Mesenchymal stem cell (in vitro differentiated cells and primary cell): Measurements from ENCODE around the gene SIPA1L3.
"Not testable (repeated sequence)": the region's sequence is repeated elsewhere in the genome, so short reads cannot be mapped to it uniquely, and the experiment has no call there.

Source experiments
- DNase-seq: peaks from one replicate; pipeline ENCODE4 v3.0.0-alpha.2; 2013
- H2AFZ ChIP-seq: one replicate; pipeline ENCODE4 v1.6.1; 2013; ENCODE audit warnings: low read depth, mild to moderate bottlenecking, control low read depth, inconsistent platforms, low read length, moderate library complexity
- H2AK5ac ChIP-seq: 2 replicates; pipeline ENCODE4 v1.6.1; 2013; ENCODE audit warnings: low read length, moderate library complexity, mild to moderate bottlenecking, inconsistent platforms; ENCODE audit not compliant: severe bottlenecking
- H2BK120ac ChIP-seq: one replicate; pipeline ENCODE4 v1.6.1; 2013; ENCODE audit warnings: low read depth, mild to moderate bottlenecking, inconsistent platforms, low read length, moderate library complexity
- H2BK12ac ChIP-seq, 2 experiments: one replicate each; pipeline ENCODE4 v1.6.1; 2013; ENCODE audit warnings: inconsistent platforms in 2 of 2, low read length in 2 of 2, mild to moderate bottlenecking in 2 of 2, moderate library complexity in 2 of 2, control low read depth in 1 of 2
- H2BK15ac ChIP-seq: one replicate; pipeline ENCODE4 v1.6.1; 2013; ENCODE audit warnings: mild to moderate bottlenecking, low read depth, inconsistent platforms; ENCODE audit not compliant: poor library complexity, severe bottlenecking
- H2BK5ac ChIP-seq: 2 replicates; pipeline ENCODE4 v1.6.1; 2013; ENCODE audit warnings: low read depth, mild to moderate bottlenecking, low read length, control low read depth, inconsistent platforms; ENCODE audit not compliant: poor library complexity, severe bottlenecking
- H3K14ac ChIP-seq, 2 experiments: one replicate each; pipeline ENCODE4 v1.6.1; 2013; ENCODE audit warnings: inconsistent platforms in 2 of 2, low read length in 2 of 2, control low read depth in 1 of 2, mild to moderate bottlenecking in 1 of 2, moderate library complexity in 1 of 2
- H3K18ac ChIP-seq, 2 experiments: one replicate each; pipeline ENCODE4 v1.6.1; 2013; ENCODE audit warnings: inconsistent platforms in 2 of 2, low read length in 2 of 2, control low read depth in 1 of 2, low read depth in 1 of 2, mild to moderate bottlenecking in 1 of 2
- H3K23ac ChIP-seq, 2 experiments: one replicate each; pipeline ENCODE4 v1.6.1; 2013; ENCODE audit warnings: inconsistent platforms in 2 of 2, low read length in 2 of 2, mild to moderate bottlenecking in 2 of 2, moderate library complexity in 2 of 2, control low read depth in 1 of 2
- H3K27ac ChIP-seq: 2 replicates; pipeline ENCODE4 v1.5.1; 2013; ENCODE audit warnings: mild to moderate bottlenecking, moderate library complexity, low read length, control low read depth, inconsistent platforms; ENCODE audit not compliant: poor library complexity, severe bottlenecking
- H3K27me3 ChIP-seq, 2 experiments: 2 replicates each; pipeline versions ENCODE4 v1.6.1 to v1.7.0; 2013; ENCODE audit warnings: low read length in 2 of 2, mild to moderate bottlenecking in 2 of 2, moderate library complexity in 2 of 2, control low read depth in 1 of 2, inconsistent platforms in 1 of 2; ENCODE audit not compliant: control insufficient read depth in 1 of 2, insufficient read depth in 1 of 2
- H3K36me3 ChIP-seq, 2 experiments: 2 replicates each; pipeline versions ENCODE4 v1.6.1 to v1.7.0; 2013; ENCODE audit warnings: low read length in 2 of 2, control low read depth in 1 of 2, inconsistent platforms in 1 of 2, low read depth in 1 of 2, mild to moderate bottlenecking in 1 of 2; ENCODE audit not compliant: insufficient read depth in 2 of 2, control insufficient read depth in 1 of 2
- H3K4ac ChIP-seq, 2 experiments: one replicate each; pipeline ENCODE4 v1.6.1; 2013; ENCODE audit warnings: inconsistent platforms in 2 of 2, low read length in 2 of 2, mild to moderate bottlenecking in 2 of 2, moderate library complexity in 2 of 2, control low read depth in 1 of 2, low read depth in 1 of 2
- H3K4me1 ChIP-seq: 2 replicates; pipeline ENCODE4 v1.6.1; 2013; ENCODE audit warnings: low read depth, low read length, control low read depth; ENCODE audit not compliant: control insufficient read depth, insufficient read depth
- H3K4me2 ChIP-seq: 2 replicates; pipeline ENCODE4 v1.6.1; 2013; ENCODE audit warnings: low read length, mild to moderate bottlenecking, inconsistent platforms; ENCODE audit not compliant: poor library complexity, severe bottlenecking
- H3K4me3 ChIP-seq, 2 experiments: 2 replicates each; pipeline versions ENCODE4 v1.5.1 to v1.7.0; 2013; ENCODE audit warnings: low read length in 2 of 2, mild to moderate bottlenecking in 2 of 2, control low read depth in 1 of 2, low read depth in 1 of 2; ENCODE audit not compliant: insufficient read depth in 1 of 2
- H3K79me1 ChIP-seq: replicated peaks from 2 replicates; pipeline ENCODE4 v1.6.1; 2013; ENCODE audit warnings: mild to moderate bottlenecking, control low read depth, low read length, inconsistent platforms; ENCODE audit not compliant: poor library complexity, severe bottlenecking
- H3K9ac ChIP-seq: 2 replicates; pipeline ENCODE4 v1.7.0; 2013; ENCODE audit warnings: mild to moderate bottlenecking, low read length, moderate library complexity
- H3K9me3 ChIP-seq: 2 replicates; pipeline ENCODE4 v1.7.0; 2013; ENCODE audit warnings: mild to moderate bottlenecking, low read length; ENCODE audit not compliant: control insufficient read depth
- H4K8ac ChIP-seq: one replicate; pipeline ENCODE4 v1.6.1; 2013; ENCODE audit warnings: inconsistent platforms, mild to moderate bottlenecking, low read length, moderate library complexity
- H4K91ac ChIP-seq: one replicate; pipeline ENCODE4 v1.6.1; 2013; ENCODE audit warnings: mild to moderate bottlenecking, low read length, inconsistent platforms
- WGBS: methylation state at CpG from one replicate; pipeline ENCODE4 v1.1.7; 2013; ENCODE audit warnings: mixed read lengths; 5-methylcytosine and 5-hydroxymethylcytosine counted together

SIPA1L3 gene

GRCh38 chr19:38065775-38066174 lies 158.8 kb downstream of the SIPA1L3 start:
- H2BK15ac ChIP-seq, H3K14ac ChIP-seq, H3K27me3 ChIP-seq, H2BK120ac ChIP-seq, H3K4me3 ChIP-seq, H2BK5ac ChIP-seq, H4K8ac ChIP-seq, H3K27ac ChIP-seq, H3K9me3 ChIP-seq, H4K91ac ChIP-seq, H3K18ac ChIP-seq, H2BK12ac ChIP-seq, H3K23ac ChIP-seq, H3K9ac ChIP-seq, DNase-seq, H2AFZ ChIP-seq, H3K4me2 ChIP-seq, H2AK5ac ChIP-seq, H3K4ac ChIP-seq: not testable (repeated sequence)
- 97% methylated on average over 3 of the region's 7 CpGs for WGBS
- Histone ChIP-seq H3K4me1 (peaks cover 36% of the 10 kb centered on the region), H3K36me3 (peaks cover 0 to 13% of the 10 kb centered on the region in 2 experiments), H3K79me1 (peaks cover 29% of the 10 kb centered on the region)

DNA sequence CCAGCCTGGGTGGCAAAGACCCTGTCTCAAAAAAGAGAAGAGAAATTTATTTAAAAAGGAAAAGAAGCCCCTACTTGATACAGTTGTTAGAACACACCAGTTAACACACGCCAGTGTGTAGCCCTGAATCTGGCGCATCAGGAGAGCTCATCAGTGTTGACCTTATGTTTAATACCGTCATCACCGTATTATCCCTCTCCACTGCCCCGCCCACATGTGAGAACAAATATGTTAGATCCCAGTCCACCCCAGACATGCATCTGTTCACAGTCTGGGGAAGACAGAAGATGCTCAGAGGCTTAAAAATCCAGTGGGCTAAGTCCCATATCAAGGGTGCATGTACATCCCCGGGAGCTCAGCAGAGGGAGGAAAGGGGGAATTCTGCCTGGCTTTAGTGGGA lies 161.8 kb downstream of the SIPA1L3 start:
- WGBS, result 93% methylated on average over 6 of the region's 6 CpGs
- no peak overlapping the region for H3K27ac ChIP-seq
- no peak overlapping the region for H3K23ac ChIP-seq
- peak overlapping the region in 1 of 2 experiments; percentile 6 for H3K4ac ChIP-seq
- no peaks in the 10 kb centered on the region for H3K27me3 ChIP-seq
- H2AK5ac ChIP-seq, result peak overlapping the region; percentile 5
- H3K9me3 ChIP-seq, result no peaks in the 10 kb centered on the region
- H4K91ac ChIP-seq, result no peak overlapping the region
- peaks cover 4 to 37% of the 10 kb centered on the region in 2 experiments for H3K36me3 ChIP-seq
- no peak overlapping the region for H2BK15ac ChIP-seq
- no peak overlapping the region for H2AFZ ChIP-seq
- H3K9ac ChIP-seq, result no peak overlapping the region
- H2BK120ac ChIP-seq, result no peak overlapping the region
- H2BK5ac ChIP-seq, result no peak overlapping the region
- no peak overlapping the region for H3K18ac ChIP-seq
- no peak overlapping the region for H3K4me3 ChIP-seq
- H3K4me2 ChIP-seq, result no peak overlapping the region
- H4K8ac ChIP-seq, result no peak overlapping the region
- peak overlapping the region in 1 of 2 experiments; percentile 59 for H2BK12ac ChIP-seq
- no peak overlapping the region for H3K14ac ChIP-seq
- H3K79me1 ChIP-seq, result peaks cover 50% of the 10 kb centered on the region
- peaks cover 15% of the 10 kb centered on the region for H3K4me1 ChIP-seq
- no peak for DNase-seq

DNA sequence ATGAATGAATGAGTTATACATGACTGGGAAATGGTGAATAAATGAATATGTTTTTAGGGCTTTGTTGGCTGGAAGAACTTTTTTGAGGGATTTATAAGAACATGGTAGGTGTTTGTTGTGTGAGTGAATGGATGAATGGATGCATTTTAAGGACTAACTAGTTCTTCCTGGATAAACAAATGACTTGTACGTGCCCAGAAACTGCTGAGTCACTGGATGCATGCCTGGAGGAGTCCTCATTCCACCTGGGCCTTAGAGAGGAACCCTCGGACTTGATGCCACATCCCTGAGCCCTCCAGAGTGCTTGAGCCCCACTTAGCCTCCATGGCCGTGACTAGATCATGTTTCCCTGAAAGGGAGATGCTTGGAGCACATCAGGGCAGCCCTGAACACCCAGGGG lies 163.6 kb downstream of the SIPA1L3 start:
- Histone ChIP-seq H3K4me3 (no peak overlapping the region), H2BK120ac (peak overlapping the region; percentile 2), H3K27me3 (no peaks in the 10 kb centered on the region), H2BK12ac (peak overlapping the region in 1 of 2 experiments; percentile 68), H2BK5ac (peak overlapping the region; percentile 48), H3K4me2 (no peak overlapping the region), H2AFZ (no peak overlapping the region), H2AK5ac (peak overlapping the region; percentile 24), H3K4me1 (peaks cover 16% of the 10 kb centered on the region), H4K91ac (peak overlapping the region; percentile 2), H3K27ac (peak overlapping the region; percentile 19), H3K23ac (no peak overlapping the region), H3K36me3 (peaks cover 5 to 41% of the 10 kb centered on the region in 2 experiments), H4K8ac (peak overlapping the region; percentile 83), H3K79me1 (peaks cover 54% of the 10 kb centered on the region), H3K4ac (peak overlapping the region in 1 of 2 experiments; percentile 54), H2BK15ac (no peak overlapping the region), H3K14ac (no peak overlapping the region), H3K18ac (peak overlapping the region; percentile 67 to 90), H3K9ac (no peak overlapping the region), H3K9me3 (no peaks in the 10 kb centered on the region)
- peak; percentile 64 for DNase-seq
- WGBS, result 30% methylated on average over 3 of the region's 3 CpGs

DNA sequence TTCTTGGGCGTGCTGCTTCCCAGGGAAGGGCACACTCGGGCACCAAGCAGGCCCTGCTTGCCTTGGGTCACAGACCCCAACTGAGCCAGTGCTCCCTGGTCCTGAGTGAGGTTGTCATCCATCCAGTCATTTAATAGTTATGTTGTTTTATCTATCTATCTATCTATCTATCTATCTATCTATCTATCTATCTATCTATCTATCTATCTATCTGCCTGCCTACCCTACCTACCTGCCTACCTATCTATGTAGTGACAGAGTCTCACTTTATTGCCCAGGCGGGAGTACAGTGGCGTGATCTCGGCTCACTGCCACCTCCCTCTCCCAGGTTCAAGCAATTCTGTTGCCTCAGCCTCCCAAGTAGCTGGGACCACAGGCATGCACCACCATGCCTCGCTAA lies 164.0 kb downstream of the SIPA1L3 start:
- 94% methylated on average over 6 of the region's 6 CpGs for WGBS
- peak overlapping the region; percentile 34 for H2BK5ac ChIP-seq

More for the DNA sequence above, 164.0 kb downstream of the SIPA1L3 start:
- Histone ChIP-seq H2BK12ac (peak overlapping the region in 1 of 2 experiments; percentile 68), H2AK5ac (peak overlapping the region; percentile 24), H3K36me3 (peaks cover 5 to 41% of the 10 kb centered on the region in 2 experiments), H3K4me1 (peaks cover 16% of the 10 kb centered on the region), H4K91ac (peak overlapping the region; percentile 2), H3K18ac (peak overlapping the region; percentile 67 to 90), H2BK120ac (peak overlapping the region; percentile 2), H3K27ac (peak overlapping the region; percentile 19), H4K8ac (peak overlapping the region; percentile 83), H3K79me1 (peaks cover 52% of the 10 kb centered on the region), H3K4ac (peak overlapping the region in 1 of 2 experiments; percentile 54)
- H3K27me3 ChIP-seq, H3K9me3 ChIP-seq, H3K23ac ChIP-seq, H3K9ac ChIP-seq, H2BK15ac ChIP-seq, DNase-seq, H3K4me2 ChIP-seq, H3K14ac ChIP-seq, H3K4me3 ChIP-seq, H2AFZ ChIP-seq: not testable (repeated sequence)
